Activated gamma-delta T cell (primary cell): ENCODE measurements around the gene KCTD14.
A peak's percentile ranks its signal among the peaks of the same experiment; 100 is the strongest.
"Not testable (repeated sequence)": the region's sequence is repeated elsewhere in the genome, so short reads cannot be mapped to it uniquely, and the experiment has no call there.

Experiments
- DNase-seq: peaks from one replicate; lab custom pipeline; 2025; lab: John Stamatoyannopoulos, UW

Gene KCTD14

DNA sequence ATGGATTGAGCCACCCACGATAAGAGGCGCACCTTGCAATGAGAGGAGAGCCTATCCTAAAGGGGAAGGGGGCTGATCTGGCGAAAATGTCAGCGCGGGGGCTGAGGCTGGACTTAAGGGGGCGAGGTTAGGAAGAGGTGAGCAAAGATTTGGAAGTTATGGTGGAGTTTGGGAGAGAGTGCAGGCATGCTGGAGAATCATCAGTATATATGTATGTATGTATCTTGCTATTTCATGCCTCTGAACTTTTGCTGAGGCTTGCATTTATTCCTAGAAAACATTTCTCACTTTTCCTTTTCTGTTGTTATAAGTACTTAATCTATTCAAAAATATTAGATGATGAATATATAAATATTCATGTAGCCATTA is 23.4 kb upstream of the KCTD14 start:
- no peak for DNase-seq

DNA sequence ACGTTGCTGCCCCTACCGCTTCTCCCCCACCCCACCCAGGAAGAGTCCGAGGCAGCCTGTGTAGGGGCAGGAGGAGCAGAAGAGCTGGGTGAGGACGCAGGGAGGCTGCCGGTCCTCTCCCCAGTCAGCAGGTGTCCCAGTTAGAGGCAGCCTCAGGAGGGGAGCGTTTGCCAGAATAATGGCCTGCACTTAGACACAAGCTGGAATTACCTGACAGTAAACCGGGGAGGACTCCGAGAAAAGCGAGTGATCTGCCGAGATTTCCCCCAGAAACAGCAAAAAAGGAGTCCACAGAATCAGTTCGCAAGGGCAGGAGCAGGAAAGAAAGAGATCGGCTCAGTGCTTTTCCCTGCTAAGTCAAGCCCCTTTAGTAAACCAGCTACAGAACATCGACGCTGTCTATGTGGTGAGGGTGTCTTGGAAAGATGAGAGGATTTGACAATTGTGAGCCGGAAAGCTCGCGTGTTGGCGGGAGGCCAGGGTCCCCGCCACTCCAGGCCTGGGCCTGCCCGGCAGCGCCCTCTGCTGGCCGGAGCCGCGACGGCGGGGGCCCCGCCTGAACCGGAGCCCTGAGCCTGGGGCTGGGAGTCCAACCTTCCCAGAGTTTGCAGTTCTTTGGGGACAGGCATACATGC is 22.9 kb upstream of the KCTD14 start:
- DNase-seq, result peak; percentile 49

DNA sequence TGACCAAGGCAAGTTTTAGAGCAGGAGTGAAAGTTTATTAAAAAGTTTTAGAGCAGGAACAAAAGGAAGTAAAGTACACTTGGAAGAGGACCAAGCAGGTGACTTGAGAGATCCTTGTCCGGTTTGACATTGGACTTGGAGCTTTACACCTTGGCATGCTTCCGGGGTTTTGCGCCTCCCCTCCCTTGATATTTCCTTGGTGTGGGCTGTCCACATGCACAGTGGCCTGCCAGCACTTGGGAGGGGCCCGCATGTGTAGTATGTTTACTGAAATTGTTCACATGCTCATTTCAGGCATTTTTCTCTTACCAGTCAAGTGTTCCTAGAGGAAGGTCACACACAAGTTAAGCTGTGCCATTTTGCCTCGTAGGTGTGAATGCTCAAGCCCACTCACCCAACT is 21.6 kb upstream of the KCTD14 start:
- DNase-seq, result no peak

GRCh38 chr11:78041843-78042440 is 18.9 kb upstream of the KCTD14 start:
- no peak for DNase-seq

- not testable (repeated sequence) for DNase-seq
These were observed 18.3 kb upstream of the KCTD14 start for GRCh38 chr11:78041380-78041719.

DNA sequence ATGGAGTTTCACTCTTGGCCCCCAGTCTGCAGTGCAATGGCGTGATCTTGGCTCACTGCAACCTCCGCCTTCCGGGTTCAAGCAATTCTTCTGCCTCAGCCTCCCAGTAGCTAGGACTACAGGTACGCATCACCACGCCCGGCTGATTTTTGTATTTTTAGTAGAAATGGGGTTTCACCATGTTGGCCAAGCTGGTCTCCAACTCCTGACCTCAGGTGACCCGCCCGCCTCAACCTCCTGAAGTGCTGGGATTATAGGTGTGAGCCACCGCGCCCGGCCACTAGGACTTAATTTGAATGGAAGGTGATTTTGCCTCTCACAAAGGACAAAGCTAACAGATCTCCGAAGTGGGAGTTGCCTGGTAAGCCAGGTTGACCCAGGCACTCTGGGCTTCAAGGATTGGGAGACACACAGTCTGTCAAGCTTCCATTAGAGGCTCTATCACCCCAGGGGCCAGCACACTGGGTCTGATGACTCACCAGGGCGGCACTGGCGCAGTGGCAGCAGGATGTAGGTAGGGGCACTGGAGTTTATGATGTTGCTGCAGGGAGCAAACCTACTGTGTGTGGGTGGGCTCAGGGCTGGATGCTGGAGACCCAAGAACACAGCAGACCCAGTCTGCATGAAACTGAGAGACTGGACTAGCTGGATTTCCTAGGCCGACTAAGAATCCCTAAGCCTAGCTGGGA is 17.8 kb upstream of the KCTD14 start:
- DNase-seq, result no peak

DNA sequence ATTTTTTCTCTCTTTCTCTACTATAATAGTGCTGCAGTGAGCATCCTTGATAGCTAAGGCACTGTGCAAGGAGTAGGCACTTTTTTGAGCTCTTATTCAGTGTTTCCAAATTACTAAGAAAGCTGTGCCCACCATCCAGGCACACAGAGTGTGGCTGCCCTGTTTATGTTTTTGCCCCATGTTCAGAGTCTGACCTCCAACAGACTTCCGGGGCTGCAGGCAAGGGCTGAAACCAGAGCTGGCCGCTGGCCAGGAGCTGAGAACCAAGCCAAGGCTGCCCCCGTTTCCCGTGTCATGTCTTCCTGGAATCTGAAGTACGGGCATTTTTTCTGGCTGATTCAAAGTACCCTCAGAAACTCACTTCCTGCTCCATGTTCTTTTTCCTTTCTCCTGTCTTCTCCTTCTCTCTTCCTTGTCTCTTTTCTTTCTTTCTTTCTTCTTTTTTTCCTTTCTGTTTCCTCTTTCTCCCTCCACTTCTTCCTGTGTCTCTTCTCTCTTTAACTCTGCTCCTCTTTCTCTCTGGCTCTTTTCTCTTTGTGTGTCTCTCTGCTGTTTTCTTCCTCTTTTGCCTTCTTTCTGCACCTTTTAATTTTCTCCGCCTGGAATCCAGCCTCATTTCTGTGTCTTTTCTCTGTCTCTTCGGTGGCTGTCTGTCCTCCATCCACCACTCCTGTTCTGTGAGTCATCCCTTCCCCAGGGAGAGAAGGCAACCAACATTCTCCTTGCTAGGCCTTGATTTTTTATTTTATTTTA is 17.0 kb upstream of the KCTD14 start:
- DNase-seq, result no peak

GRCh38 chr11:78039391-78039918 is 16.4 kb upstream of the KCTD14 start:
- DNase-seq, result no peak

DNA sequence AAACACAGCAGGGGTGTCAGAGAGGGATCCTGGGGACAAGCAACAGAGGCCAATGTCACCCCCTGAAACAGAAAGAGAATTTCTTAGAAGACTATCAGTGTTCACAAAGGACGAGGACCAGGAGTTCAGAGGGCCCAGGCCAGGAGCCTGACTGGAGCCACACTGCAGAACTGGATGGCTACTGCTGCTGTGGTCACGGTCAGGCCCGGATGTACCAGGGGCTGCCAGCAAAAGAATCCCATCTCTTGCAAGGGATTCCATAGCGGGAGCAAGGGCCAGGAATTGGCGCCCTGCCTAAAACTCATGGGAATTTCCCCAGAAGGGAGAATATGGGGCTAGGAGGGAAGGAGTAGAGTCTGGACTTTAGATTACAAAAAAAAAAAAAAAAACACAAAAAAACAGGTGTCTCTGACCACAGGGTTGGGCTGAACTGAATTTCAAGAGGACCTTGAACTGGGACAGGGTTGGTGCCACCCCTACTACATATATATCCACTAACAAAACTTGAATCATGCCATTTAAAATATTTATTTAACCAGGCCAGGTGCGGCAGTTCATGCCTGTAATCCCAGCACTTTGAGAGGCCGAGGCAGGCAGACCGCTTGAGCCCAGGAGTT is 15.7 kb upstream of the KCTD14 start:
- no peak for DNase-seq

GRCh38 chr11:78037825-78038620 is 14.9 kb upstream of the KCTD14 start:
- no peak for DNase-seq

DNA sequence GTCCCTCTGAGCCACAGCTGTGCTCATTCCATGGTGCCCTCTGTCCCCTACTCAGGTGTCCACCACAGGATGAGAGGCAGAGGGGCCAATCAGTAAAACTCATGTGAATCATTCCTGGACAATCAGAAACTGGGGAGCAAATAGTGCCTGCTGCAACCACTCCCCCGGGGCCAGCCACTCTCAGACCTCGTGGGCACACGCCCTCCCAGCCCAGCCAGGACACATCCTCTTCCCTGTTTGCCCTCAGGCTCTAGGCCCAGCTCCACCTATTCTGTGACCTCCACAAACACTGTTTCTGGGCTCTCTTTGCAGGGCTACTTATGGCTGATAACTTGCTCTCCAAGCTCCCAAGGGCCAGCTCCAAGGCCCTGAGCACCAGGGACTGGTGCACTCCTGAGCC is 14.0 kb upstream of the KCTD14 start:
- no peak for DNase-seq

DNA sequence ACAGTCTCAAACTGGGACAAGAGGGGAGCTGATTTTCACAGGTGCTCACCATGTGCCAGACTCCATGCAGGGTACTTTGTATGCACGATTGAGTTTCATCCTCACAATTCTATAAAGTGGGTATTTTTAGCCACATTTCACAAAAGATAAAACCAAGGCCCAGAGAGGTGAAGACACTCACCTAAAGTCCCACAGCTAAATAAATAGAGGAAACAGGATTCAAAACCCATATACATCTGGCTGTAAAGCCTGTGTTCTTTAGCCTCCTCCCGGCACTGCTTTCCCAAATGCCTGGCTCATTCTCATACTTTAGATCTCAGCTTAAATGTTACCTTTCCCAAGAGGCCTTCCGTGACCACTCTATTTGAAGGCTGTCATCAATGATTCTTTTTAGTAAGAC is 13.2 kb upstream of the KCTD14 start:
- no peak for DNase-seq

GRCh38 chr11:78034623-78035022 is 11.5 kb upstream of the KCTD14 start:
- DNase-seq, result no peak

GRCh38 chr11:78033040-78033439 is 10.0 kb upstream of the KCTD14 start:
- DNase-seq, result no peak

GRCh38 chr11:78032090-78032489 is 9.0 kb upstream of the KCTD14 start:
- no peak for DNase-seq

DNA sequence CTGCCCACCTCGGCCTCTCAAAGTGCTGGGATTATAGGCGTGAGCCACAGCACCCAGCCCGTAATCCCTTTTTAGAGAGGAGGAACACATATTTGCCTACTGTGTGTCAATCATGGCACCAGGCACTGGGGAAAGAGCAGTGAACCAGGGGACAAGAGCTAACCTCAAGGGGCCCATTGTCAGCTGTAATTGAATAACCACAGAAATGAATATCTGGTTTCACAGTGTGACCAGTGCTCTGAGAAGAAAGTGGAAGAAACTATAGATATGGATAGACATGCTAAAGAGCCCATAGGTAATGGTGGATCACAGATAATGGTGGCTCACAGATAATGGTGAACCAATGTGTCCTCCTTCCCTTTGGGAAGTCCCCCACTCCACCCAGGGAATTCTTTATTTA is 8.6 kb upstream of the KCTD14 start:
- DNase-seq, result no peak

DNA sequence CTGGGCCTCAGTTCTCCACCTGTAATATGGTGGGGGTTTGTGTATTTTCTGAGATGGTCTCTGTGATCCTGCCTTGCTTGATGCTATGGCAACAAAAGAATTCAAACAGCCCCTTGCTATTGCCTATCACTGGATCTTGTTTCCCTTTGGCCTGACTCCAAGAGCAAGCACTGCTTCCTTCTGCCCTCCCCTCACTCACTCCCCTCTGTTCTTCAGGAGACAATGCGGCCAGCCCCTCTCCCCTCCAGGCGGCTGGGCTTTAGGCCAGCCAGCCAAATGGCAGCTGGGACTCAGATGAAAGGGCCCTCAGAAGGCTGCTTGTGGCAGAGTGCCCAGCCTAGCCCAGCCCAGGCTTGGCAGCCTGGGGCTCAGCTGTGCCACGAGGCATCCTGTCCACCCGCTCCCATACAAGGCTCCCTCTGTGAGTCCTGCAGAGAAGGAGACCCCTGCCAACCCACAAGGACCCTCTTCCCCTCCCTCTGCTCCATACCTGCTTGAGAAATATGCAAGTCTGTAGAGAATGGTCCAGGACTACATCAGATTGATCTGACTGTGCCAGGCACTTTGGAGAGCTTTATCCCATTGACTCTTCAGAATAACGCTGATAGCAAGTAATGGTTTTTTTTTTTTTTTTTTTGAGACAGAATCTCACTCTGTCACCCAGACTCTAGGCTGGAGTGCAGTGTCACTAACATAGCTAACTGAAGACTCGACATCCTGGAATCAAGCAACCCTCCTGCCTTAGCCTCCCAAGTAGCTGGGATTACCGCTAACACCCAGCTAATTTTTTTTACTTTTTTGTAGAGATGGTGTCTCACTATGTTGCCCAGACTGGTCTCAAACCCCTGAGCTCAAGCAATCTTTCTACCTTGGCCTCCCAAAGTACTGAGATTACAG is 7.6 kb upstream of the KCTD14 start:
- no peak for DNase-seq

- DNase-seq, result not testable (repeated sequence)
These were observed 5.3 kb upstream of the KCTD14 start for GRCh38 chr11:78028423-78028822.

DNA sequence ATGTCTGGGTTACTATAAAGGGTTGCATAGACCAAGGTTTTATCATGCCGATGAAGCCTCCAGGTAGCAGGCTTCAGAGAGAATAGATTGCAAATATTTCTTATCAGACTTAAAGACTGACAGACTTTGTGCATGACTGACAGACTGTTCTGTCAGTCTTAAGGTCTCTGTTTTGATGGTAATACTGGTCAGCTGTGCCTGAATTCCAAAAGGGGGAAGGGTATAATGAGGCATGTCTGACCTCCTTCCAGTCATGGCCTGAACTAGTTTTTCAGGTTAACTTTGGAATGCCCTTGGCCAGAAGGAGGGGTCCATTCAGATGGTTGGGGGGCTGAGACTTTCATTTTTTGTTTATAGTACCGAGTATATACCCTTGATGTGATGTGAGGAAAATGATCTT is 4.7 kb upstream of the KCTD14 start:
- DNase-seq, result no peak

DNA sequence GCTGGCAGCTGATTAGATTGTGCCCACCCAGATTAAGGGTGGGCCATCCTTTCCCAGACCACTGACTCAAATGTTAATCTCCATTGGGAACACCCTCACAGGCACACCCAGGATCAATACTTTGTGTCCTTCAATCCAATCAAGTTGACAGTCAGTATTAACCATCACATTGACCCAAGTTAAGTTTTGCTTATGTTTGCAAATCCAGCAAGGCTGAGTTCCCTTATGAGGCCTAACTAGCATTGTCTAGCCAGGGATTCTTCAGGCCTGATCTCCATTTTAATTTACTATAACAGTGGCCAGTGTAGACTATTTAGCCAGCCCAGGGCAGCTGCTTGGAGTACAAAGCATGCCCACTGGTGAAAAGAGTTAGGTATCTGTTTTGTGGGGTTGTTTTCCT is 2.3 kb upstream of the KCTD14 start:
- DNase-seq, result no peak
